Measurements from ENCODE around the gene ARHGEF26. TPM values are rescaled to one million over a fixed set of nuclear protein-coding genes. Genes with fewer than 3 reads are reported as not detected.

ARHGEF26 gene
- polyA plus RNA-seq, 1 donor from 2014 or later, result 0.11 TPM

DNA sequence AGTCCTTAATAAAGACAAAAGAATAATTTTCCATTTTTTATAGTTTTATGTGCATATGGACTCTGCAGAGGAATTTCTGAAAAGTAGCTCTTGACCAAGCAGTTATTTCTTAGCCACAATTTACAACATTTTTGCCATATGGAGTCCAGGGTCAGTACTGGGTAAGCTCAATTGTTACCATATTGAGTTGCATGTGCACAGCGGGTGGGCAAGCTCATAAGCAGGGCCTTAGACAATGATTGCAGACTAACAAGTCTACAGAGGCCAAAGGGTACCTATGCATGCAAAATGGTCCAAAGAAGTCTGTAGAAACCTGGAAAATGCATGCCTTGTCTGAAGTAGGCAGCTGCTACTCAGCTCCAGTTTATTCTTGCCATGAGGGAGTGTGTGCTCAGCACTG is 19.0 kb upstream of the ARHGEF26 start:
- Mint-ChIP-seq H3K27me3 (peaks cover 4% of the 10 kb centered on the region), H3K27ac (no peak overlapping the region), H3K36me3 (no peaks in the 10 kb centered on the region), H3K4me1 (no peaks in the 10 kb centered on the region), H3K4me3 (no peak overlapping the region), H3K9me3 (peaks cover 0 to 2% (median 0%) of the 10 kb centered on the region in 3 donors)

DNA sequence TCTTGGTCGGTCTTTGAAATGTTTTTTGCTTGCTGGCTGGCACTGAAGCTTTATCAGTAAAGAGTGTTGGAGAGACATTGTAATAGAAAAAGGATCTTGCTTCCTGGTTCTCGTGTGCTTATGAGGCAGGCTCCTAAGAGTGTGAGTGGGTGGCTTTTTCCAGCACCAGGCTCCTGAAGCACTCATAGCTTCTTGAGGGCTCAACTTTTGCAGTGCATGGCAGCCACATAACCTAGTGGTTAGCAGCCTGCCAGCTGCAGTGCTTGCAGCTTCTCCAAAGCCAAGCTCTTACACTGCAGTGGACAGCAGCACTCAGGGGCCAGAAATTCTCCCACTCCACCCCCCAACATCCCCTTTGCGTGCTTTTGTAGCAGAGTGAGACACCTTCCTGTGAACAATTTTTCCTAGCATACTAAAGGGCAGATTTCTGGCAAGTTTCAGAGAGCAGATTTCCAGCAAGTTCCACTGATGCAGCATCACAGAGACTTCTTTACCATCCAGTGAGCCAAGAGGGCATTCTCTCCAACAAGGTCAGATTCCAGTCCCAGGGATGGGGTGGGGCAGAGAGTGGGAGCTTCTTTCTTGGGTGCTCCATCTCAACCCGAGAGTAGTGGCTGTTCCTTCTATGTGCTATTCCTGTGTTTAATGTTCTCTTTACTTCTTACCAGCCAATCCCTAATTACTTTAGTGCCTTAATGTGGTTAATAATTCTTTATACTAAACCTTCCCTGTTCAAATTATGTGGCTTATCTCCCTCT is 15.8 kb upstream of the ARHGEF26 start:
- Mint-ChIP-seq H3K27me3 (peaks cover 4% of the 10 kb centered on the region), H3K4me3 (no peak overlapping the region), H3K9me3 (peaks cover 0 to 2% (median 0%) of the 10 kb centered on the region in 3 donors), H3K27ac (no peak overlapping the region), H3K4me1 (no peaks in the 10 kb centered on the region), H3K36me3 (no peaks in the 10 kb centered on the region)

DNA sequence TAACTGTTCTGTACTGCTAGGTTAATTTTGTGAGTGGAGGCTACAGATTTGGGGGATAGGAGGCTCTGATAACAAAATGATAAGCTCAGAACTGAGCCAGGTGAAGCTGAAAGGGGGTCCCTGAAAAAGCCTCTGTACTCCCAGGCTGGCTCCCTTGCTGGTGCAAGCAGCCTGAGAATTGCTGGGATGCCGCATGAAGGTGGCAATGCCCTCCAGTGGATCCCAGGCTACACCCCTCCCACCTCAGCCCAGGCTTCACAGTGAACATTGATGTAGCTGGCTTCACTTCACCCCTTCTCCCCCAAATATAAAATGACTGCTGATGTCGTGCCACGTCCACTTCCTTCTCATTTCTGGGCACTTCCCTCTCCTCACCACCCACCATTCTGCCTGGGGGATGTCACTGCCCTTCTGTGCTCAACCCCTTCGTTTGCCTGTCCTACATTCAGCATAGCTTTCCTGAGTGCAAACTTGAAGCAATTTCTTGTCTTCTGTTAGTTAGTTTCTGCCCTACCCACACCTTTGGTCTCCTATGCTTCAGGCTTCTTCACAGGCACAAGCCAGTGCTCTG is 9.7 kb upstream of the ARHGEF26 start:
- H3K27ac Mint-ChIP-seq, result no peak overlapping the region
- peaks cover 0 to 1% (median 0%) of the 10 kb centered on the region in 3 donors for H3K4me1 Mint-ChIP-seq
- peaks cover 0 to 4% (median 0%) of the 10 kb centered on the region in 3 donors for H3K9me3 Mint-ChIP-seq
- no peaks in the 10 kb centered on the region for H3K36me3 Mint-ChIP-seq
- H3K4me3 Mint-ChIP-seq, result no peak overlapping the region
- H3K27me3 Mint-ChIP-seq, result no peaks in the 10 kb centered on the region

GRCh38 chr3:154112146-154112852 is 8.9 kb upstream of the ARHGEF26 start:
- no peak overlapping the region for H3K27ac Mint-ChIP-seq

DNA sequence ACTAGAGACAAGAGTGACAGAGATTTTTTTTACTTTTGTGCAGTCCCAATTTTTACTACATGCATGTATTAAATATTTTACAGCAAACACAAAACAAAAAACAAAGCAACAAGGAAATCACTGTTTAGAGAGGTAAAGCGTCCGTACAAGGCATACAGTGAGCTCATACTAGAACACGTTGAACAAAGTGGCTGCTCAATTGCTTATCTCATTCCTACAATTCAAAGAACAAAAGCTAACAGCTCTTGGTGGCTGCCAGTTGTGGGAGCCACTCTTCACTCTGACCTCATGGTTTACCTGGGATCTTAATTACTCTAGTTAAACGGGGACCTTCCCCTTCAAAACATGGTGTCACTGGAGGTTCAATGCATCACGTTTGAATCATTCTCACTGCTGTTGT is 7.6 kb upstream of the ARHGEF26 start:
- Mint-ChIP-seq H3K4me1 (peaks cover 0 to 1% (median 0%) of the 10 kb centered on the region in 3 donors), H3K27me3 (peaks cover 5% of the 10 kb centered on the region), H3K36me3 (no peaks in the 10 kb centered on the region), H3K9me3 (peaks cover 0 to 2% (median 2%) of the 10 kb centered on the region in 3 donors), H3K27ac (no peak overlapping the region), H3K4me3 (no peak overlapping the region)

More at GRCh38 chr3:154112146-154112852, 8.9 kb upstream of the ARHGEF26 start:
- Mint-ChIP-seq H3K4me1 (peaks cover 0 to 1% (median 0%) of the 10 kb centered on the region in 3 donors), H3K9me3 (peaks cover 0 to 2% (median 0%) of the 10 kb centered on the region in 3 donors), H3K4me3 (no peak overlapping the region), H3K27me3 (peaks cover 4% of the 10 kb centered on the region), H3K36me3 (no peaks in the 10 kb centered on the region)

GRCh38 chr3:154115332-154115731 is 5.9 kb upstream of the ARHGEF26 start:
- peaks cover 0 to 1% (median under 1%) of the 10 kb centered on the region in 3 donors for H3K4me1 Mint-ChIP-seq
- peaks cover 0 to 2% (median 2%) of the 10 kb centered on the region in 3 donors for H3K9me3 Mint-ChIP-seq
- H3K27me3 Mint-ChIP-seq, result peaks cover 19% of the 10 kb centered on the region
- no peak overlapping the region for H3K4me3 Mint-ChIP-seq
- no peaks in the 10 kb centered on the region for H3K36me3 Mint-ChIP-seq
- no peak overlapping the region for H3K27ac Mint-ChIP-seq

DNA sequence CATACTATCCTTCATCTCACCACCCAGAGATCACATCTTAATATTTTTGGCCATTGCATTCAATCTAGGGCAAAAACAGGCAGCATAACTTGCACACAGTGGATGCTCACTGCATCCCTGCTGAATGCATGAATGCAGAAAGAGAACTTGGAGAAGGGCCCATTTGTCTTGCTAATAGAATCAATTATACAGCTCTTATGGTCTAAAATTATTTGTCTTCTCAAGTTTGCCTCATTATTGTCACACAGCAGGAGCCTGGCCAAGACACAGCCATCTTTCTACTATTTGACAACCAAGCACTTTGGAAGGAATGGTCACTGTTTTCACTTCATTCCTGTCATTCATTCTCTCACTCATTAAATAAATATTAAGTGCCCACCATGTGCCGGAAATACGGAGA is 1.2 kb upstream of the ARHGEF26 start:
- peaks cover 0 to 2% (median 0%) of the 10 kb centered on the region in 3 donors for H3K9me3 Mint-ChIP-seq
- H3K36me3 Mint-ChIP-seq, result no peaks in the 10 kb centered on the region
- peaks cover 5 to 17% (median 15%) of the 10 kb centered on the region in 3 donors for H3K4me1 Mint-ChIP-seq
- H3K4me3 Mint-ChIP-seq, result peak overlapping the region in 1 of 4 donors; percentile 78
- no peak overlapping the region for H3K27ac Mint-ChIP-seq
- peaks cover 54% of the 10 kb centered on the region for H3K27me3 Mint-ChIP-seq

DNA sequence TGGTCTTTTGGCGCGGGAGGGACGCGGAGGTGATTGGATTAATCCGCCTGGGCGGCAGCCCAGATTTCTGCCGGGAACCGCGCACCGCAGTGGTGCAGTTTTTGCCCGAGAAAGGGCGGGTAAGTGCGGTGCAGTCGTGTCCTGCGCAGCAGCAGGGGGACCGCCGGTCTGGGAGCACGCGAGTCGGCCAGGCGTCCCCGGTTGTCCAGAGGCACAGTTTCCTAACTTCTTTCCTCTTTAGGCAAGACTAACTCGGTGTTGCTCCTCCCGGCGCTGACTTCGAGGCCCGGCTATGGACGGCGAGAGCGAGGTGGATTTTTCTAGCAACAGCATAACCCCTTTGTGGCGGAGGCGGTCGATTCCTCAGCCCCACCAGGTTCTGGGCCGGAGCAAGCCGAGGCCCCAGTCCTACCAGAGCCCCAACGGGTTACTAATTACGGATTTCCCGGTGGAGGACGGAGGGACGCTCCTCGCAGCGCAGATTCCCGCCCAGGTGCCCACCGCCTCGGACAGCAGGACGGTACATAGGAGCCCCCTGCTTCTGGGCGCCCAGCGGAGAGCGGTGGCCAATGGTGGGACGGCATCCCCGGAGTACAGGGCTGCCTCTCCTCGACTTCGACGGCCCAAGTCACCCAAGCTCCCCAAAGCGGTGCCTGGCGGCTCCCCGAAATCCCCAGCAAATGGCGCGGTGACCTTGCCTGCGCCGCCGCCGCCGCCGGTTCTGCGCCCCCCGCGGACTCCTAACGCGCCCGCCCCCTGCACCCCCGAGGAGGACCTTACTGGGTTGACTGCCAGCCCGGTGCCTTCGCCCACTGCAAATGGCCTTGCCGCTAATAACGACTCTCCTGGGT is 736 bp downstream of the ARHGEF26 start:
- Mint-ChIP-seq H3K36me3 (no peaks in the 10 kb centered on the region), H3K9me3 (peaks cover 0 to 2% (median 0%) of the 10 kb centered on the region in 3 donors), H3K27ac (no peak overlapping the region), H3K4me3 (peak overlapping the region in 3 of 4 donors; percentile 80 to 86 (median 86)), H3K27me3 (peaks cover 53% of the 10 kb centered on the region), H3K4me1 (peaks cover 5 to 17% (median 15%) of the 10 kb centered on the region in 3 donors)

DNA sequence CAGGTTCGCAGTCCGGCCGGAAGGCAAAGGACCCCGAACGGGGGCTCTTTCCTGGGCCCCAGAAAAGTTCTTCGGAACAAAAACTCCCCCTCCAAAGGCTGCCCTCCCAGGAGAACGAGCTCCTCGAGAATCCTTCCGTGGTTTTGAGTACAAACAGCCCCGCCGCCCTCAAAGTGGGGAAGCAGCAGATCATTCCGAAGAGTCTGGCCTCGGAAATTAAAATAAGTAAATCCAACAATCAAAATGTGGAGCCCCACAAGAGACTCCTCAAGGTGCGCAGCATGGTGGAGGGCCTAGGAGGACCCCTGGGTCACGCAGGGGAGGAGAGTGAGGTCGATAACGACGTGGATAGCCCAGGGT is 1.3 kb downstream of the ARHGEF26 start:
- Mint-ChIP-seq H3K4me1 (peaks cover 5 to 17% (median 15%) of the 10 kb centered on the region in 3 donors), H3K4me3 (peak overlapping the region; percentile 8 to 84 (median 58)), H3K27me3 (peaks cover 50% of the 10 kb centered on the region), H3K27ac (no peak overlapping the region), H3K36me3 (no peaks in the 10 kb centered on the region), H3K9me3 (peaks cover 0 to 2% (median 0%) of the 10 kb centered on the region in 3 donors)

- Mint-ChIP-seq H3K4me3 (peak overlapping the region; percentile 8 to 84 (median 63)), H3K36me3 (no peaks in the 10 kb centered on the region), H3K9me3 (no peaks in the 10 kb centered on the region), H3K4me1 (peaks cover 5 to 17% (median 15%) of the 10 kb centered on the region in 3 donors), H3K27ac (peak overlapping the region in 1 of 3 donors; percentile 6), H3K27me3 (peaks cover 50% of the 10 kb centered on the region)
Observed at GRCh38 chr3:154122912-154123559, 1.8 kb downstream of the ARHGEF26 start.

DNA sequence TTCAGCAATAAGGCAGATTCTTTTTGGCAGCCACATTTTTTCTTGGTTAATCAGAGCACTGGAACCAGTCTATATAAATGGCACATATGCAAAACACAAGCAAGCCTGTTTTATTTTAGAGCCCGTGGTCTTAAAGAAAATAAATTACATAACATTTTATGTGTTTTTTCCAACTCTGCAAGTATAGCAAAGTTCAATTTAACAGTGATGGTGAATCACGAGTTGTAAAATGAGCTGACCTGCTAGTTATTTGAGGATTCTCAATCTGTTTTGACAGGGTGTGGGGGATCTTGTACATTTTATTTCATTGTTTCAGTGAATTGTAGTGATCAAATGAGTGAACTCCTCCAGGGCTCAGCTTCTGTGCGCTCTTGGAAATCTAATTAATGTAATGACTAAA is 2.7 kb downstream of the ARHGEF26 start:
- Mint-ChIP-seq H3K4me3 (no peak overlapping the region), H3K9me3 (no peaks in the 10 kb centered on the region), H3K27me3 (peaks cover 48% of the 10 kb centered on the region), H3K27ac (no peak overlapping the region), H3K36me3 (no peaks in the 10 kb centered on the region), H3K4me1 (peaks cover 5 to 17% (median 15%) of the 10 kb centered on the region in 3 donors)

GRCh38 chr3:154125378-154126030 is 4.3 kb downstream of the ARHGEF26 start:
- Mint-ChIP-seq H3K27me3 (peaks cover 36% of the 10 kb centered on the region), H3K9me3 (no peaks in the 10 kb centered on the region), H3K4me1 (peaks cover 5 to 17% (median 12%) of the 10 kb centered on the region in 3 donors)

DNA sequence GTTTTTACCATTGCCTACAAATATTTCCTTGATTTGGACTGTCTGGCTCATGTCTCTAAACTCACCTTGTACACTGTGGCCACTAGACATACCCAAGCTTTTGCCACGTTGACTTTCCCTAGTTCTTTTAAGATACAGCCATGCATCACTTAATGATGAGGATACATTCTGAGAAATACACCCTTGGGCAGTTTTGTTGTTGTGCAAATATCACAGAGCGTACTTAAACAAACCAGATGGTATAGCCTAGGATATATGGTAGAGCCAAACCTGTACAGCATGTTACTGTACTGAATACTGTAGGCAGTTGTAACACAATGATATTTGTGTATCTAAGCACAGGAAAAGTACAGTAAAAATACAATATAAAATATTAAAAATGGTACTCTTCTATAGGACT is 5.5 kb downstream of the ARHGEF26 start:
- peaks cover 0 to 11% (median 8%) of the 10 kb centered on the region in 3 donors for H3K4me1 Mint-ChIP-seq
- H3K36me3 Mint-ChIP-seq, result no peaks in the 10 kb centered on the region
- no peak overlapping the region for H3K27ac Mint-ChIP-seq
- H3K4me3 Mint-ChIP-seq, result no peak overlapping the region
- H3K27me3 Mint-ChIP-seq, result peaks cover 28% of the 10 kb centered on the region
- H3K9me3 Mint-ChIP-seq, result no peaks in the 10 kb centered on the region

More at GRCh38 chr3:154125378-154126030, 4.3 kb downstream of the ARHGEF26 start:
- H3K4me3 Mint-ChIP-seq, result no peak overlapping the region
- H3K27ac Mint-ChIP-seq, result no peak overlapping the region
- no peaks in the 10 kb centered on the region for H3K36me3 Mint-ChIP-seq

Data from IgD-negative memory B cell (primary cell).